NCI-H1436 treated with DMSO at 0.1 percent for 48 hours (cell line): ENCODE results near the gene NRN1L.
A peak's percentile ranks its signal among the peaks of the same experiment; 100 is the strongest.

Experiments
- DNase-seq: peaks from one replicate; lab custom pipeline; 2025; lab: John Stamatoyannopoulos, UW

Gene NRN1L

DNA sequence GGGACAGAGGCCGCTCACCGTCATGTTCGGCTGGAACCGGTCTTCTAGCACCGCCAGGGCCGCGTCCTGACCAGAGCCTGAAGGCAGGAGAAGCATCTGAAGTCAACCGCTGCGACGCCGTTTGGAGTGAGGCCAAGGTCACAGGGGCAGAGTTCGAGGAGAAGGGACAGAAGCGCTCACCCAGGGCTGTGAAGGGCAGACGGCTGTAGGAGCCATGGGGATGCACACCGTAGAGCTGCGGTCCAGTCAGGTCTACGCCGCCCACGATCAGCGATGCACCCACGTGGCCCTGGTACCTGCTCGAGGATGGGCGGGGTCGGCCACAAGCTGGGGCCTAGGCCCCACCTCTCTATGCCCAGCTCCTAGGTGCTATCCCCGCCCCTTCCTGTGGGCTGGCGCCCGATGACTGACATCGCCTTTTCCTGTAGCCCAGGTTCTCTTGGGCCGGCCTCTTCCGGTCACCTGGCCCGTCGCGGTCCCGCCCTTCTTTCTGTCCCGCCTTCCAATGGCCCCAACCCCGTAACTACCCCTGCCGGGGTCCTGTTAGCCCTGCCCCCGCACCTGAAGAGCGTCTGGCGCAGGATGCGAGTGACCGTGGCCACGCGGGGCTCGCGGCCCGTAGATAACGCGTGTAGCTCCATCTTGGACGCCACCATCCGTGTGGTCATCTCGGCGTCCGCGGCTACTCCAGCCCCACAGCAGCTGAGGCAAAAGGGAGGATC is 50.9 kb downstream of the NRN1L start:
- peak; percentile 84 for DNase-seq
